K562 (cell line): ENCODE data around the gene PET117. TPM values are rescaled to one million over a fixed set of nuclear protein-coding genes. Genes with fewer than 3 reads are reported as not detected.

Experiments used
- ATF7 ChIP-seq: fragments of 450-650 bp; IDR thresholded peaks from 2 replicates; pipeline ENCODE4 v1.7.1; 2014; ENCODE audit warnings: mild to moderate bottlenecking, moderate library complexity
- CREM ChIP-seq: IDR thresholded peaks from 2 replicates; pipeline ENCODE4 v1.6.1; 2014; ENCODE audit warnings: antibody characterized with exemption, low read depth
- ESRRA ChIP-seq: fragments of 450-650 bp; IDR thresholded peaks from 2 replicates; pipeline ENCODE4 v1.6.1; 2014; ENCODE audit warnings: low read depth, mild to moderate bottlenecking, moderate library complexity, borderline replicate concordance
- JUND ChIP-seq, 2 experiments: IDR thresholded peaks; 2 replicates in 1 of 2; 3 replicates in 1 of 2; pipeline ENCODE4 v1.6.1; 2011; ENCODE audit warnings: borderline replicate concordance in 2 of 2, low read depth in 2 of 2, low read length in 2 of 2, improper control_type of control experiment in 1 of 2, missing biosample characterization in 1 of 2, missing genetic modification characterization in 1 of 2, missing genetic modification reagents in 1 of 2
- MAFF ChIP-seq: IDR thresholded peaks from 2 replicates; pipeline ENCODE4 v1.6.1; 2012; ENCODE audit warnings: low read length, improper control_type of control experiment
- RBFOX2 ChIP-seq: fragments of 200-400 bp; formaldehyde crosslinking; IDR thresholded peaks from 2 replicates; pipeline ENCODE4 v1.6.1; 2017; ENCODE audit warnings: low read depth, mild to moderate bottlenecking, low read length, moderate library complexity
- TEAD2 ChIP-seq: fragments of 450-650 bp; IDR thresholded peaks from 2 replicates; pipeline ENCODE4 v1.6.1; 2016; ENCODE audit warnings: missing genetic modification characterization, control low read depth, missing compliant biosample characterization
- WHSC1 ChIP-seq: IDR thresholded peaks from one replicate; pipeline ENCODE4 v1.6.1; 2012; ENCODE audit warnings: low read length, control low read depth, inconsistent platforms
- ZNF217 ChIP-seq: sonication (generic); formaldehyde crosslinking; IDR thresholded peaks from 2 replicates; pipeline ENCODE4 v1.8.0; 2022; ENCODE audit warnings: mild to moderate bottlenecking, missing genetic modification reagents
- ZNF318 ChIP-seq, 2 experiments: fragments of 450-650 bp; IDR thresholded peaks; 2 replicates each; pipeline ENCODE4 v1.6.1; 2016; ENCODE audit warnings: mild to moderate bottlenecking in 2 of 2, borderline replicate concordance in 1 of 2, low read depth in 1 of 2, moderate library complexity in 1 of 2
- polyA plus RNA-seq, 8 experiments: library from polyadenylated mRNA; depleted of rRNA in 4 of 8; stranded (reverse) in 5 of 8; unstranded in 3 of 8; fragments of >200 nt; fragmentation: Nextera tagmentation in 2 of 8; fragmentation: Illumina TruSeq in 1 of 8; extraction: Ambion mirVana in 2 of 8; extraction: Trizol in 1 of 8; gene quantifications; 2 replicates each; pipeline versions ENCODE4 v1.2.1 to v1.2.3, GENCODE V29; 2011 to 2014; ENCODE audit warnings: inconsistent platforms in 1 of 8, missing spikeins in 1 of 8
- total RNA-seq, 7 experiments: library from RNA; depleted of rRNA in 6 of 7; stranded (reverse); fragments of >200 nt in 6 of 7; fragmentation: Illumina TruSeq in 2 of 7; extraction: Trizol in 2 of 7; gene quantifications; 2 replicates each; pipeline versions ENCODE4 v1.2.1 to v1.2.3, GENCODE V29; 2011 to 2021; ENCODE audit warnings: low replicate concordance in 1 of 7
- TF ChIP-seq, protein P1 (sequence below): fragments of 450-650 bp; IDR thresholded peaks from 2 replicates; pipeline ENCODE4 v1.6.1; 2017; ENCODE audit warnings: antibody characterized with exemption, mild to moderate bottlenecking
- TF ChIP-seq, protein P2 (sequence below): fragments of 450-650 bp; formaldehyde crosslinking; IDR thresholded peaks from 2 replicates; pipeline ENCODE4 v1.4.0; 2020; ENCODE audit warnings: mild to moderate bottlenecking, moderate library complexity

Gene PET117
- total and polyA plus RNA-seq, 9 of the 15 experiments (the other 6 are each of a cell fraction or from before 2014, with no cell fraction given): 7.1 to 18.2 (median 12.4) TPM

- TF ChIP-seq, protein P1, sequence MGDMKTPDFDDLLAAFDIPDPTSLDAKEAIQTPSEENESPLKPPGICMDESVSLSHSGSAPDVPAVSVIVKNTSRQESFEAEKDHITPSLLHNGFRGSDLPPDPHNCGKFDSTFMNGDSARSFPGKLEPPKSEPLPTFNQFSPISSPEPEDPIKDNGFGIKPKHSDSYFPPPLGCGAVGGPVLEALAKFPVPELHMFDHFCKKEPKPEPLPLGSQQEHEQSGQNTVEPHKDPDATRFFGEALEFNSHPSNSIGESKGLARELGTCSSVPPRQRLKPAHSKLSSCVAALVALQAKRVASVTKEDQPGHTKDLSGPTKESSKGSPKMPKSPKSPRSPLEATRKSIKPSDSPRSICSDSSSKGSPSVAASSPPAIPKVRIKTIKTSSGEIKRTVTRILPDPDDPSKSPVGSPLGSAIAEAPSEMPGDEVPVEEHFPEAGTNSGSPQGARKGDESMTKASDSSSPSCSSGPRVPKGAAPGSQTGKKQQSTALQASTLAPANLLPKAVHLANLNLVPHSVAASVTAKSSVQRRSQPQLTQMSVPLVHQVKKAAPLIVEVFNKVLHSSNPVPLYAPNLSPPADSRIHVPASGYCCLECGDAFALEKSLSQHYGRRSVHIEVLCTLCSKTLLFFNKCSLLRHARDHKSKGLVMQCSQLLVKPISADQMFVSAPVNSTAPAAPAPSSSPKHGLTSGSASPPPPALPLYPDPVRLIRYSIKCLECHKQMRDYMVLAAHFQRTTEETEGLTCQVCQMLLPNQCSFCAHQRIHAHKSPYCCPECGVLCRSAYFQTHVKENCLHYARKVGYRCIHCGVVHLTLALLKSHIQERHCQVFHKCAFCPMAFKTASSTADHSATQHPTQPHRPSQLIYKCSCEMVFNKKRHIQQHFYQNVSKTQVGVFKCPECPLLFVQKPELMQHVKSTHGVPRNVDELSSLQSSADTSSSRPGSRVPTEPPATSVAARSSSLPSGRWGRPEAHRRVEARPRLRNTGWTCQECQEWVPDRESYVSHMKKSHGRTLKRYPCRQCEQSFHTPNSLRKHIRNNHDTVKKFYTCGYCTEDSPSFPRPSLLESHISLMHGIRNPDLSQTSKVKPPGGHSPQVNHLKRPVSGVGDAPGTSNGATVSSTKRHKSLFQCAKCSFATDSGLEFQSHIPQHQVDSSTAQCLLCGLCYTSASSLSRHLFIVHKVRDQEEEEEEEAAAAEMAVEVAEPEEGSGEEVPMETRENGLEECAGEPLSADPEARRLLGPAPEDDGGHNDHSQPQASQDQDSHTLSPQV: 0 out of 2 replicates have a peak, but pooled peaks have one; percentile 21
- TF ChIP-seq WHSC1 (no peak), ATF7 (peak; percentile 64; the same call in 1 of the 2 replicates), ZNF217 (CRISPR knock-in tag) (no peak), RBFOX2 (peak; percentile 89), ZNF318 (IDR thresholded peaks at IDR 0.05; ENCODE audit: borderline replicate concordance in 1 of 2, low read depth in 1 of 2) (no peak), JUND (IDR thresholded peaks at IDR 0.05; ENCODE audit: borderline replicate concordance, low read depth, low read length) (0 out of 2 replicates have a peak, but pooled peaks have one; percentile 3), JUND (tag; IDR thresholded peaks at IDR 0.05; ENCODE audit: borderline replicate concordance, low read depth, low read length) (no peak), MAFF (no peak), TEAD2 (no peak), CREM (peak; percentile 88), ESRRA (0 out of 2 replicates have a peak, but pooled peaks have one; percentile 11)
- TF ChIP-seq, protein P2, sequence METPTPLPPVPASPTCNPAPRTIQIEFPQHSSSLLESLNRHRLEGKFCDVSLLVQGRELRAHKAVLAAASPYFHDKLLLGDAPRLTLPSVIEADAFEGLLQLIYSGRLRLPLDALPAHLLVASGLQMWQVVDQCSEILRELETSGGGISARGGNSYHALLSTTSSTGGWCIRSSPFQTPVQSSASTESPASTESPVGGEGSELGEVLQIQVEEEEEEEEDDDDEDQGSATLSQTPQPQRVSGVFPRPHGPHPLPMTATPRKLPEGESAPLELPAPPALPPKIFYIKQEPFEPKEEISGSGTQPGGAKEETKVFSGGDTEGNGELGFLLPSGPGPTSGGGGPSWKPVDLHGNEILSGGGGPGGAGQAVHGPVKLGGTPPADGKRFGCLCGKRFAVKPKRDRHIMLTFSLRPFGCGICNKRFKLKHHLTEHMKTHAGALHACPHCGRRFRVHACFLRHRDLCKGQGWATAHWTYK (CRISPR knock-in tag): peak; percentile 80
Measured at GRCh38 chr20:18137412-18138265, at the start of gene PET117, which contains the start of gene KAT14 (continued).
